Breast epithelium (tissue), 4 donors: ENCODE data around the gene CSNK2B. TPM values are rescaled to one million over a fixed set of nuclear protein-coding genes. Genes with fewer than 3 reads are reported as not detected.

Source experiments
- DNase-seq, 2 donors: peaks; one replicate each; pipeline ENCODE4 v3.0.0-alpha.2; 2019; ENCODE audit warnings: low spot score in 2 of 2
- H3K27ac ChIP-seq, 2 donors: fragments of 200-600 bp; sonication (generic) in 1 of 2; one replicate each; pipeline ENCODE4 v1.5.1; 2016 to 2019; ENCODE audit warnings: mild to moderate bottlenecking in 1 of 2
- H3K27me3 ChIP-seq, 2 donors: fragments of 200-600 bp; sonication (generic) in 1 of 2; one replicate each; pipeline versions ENCODE4 v1.5.1 to v1.6.0; 2017 to 2019; ENCODE audit warnings: control low read depth in 1 of 2, mild to moderate bottlenecking in 1 of 2
- H3K36me3 ChIP-seq: fragments of 200-600 bp; one replicate; pipeline ENCODE4 v1.5.1; 2019
- H3K4me1 ChIP-seq, 2 donors: fragments of 200-600 bp; sonication (generic); one replicate each; pipeline ENCODE4 v1.5.1; 2016 to 2019; ENCODE audit warnings: control low read depth in 1 of 2
- H3K4me3 ChIP-seq, 3 donors: fragments of 200-600 bp; sonication (generic); 1 replicate in 2 of 3; 2 replicates in 1 of 3; pipeline ENCODE4 v1.5.1; 2016 to 2019; ENCODE audit warnings: mild to moderate bottlenecking in 3 of 3, moderate library complexity in 2 of 3
- H3K9me3 ChIP-seq, 2 donors: fragments of 200-600 bp; sonication (generic) in 1 of 2; one replicate each; pipeline ENCODE4 v1.5.1; 2016 to 2019; ENCODE audit warnings: control low read depth in 1 of 2
- CTCF ChIP-seq, 3 donors: fragments of 450-650 bp; IDR thresholded peaks; one replicate each; pipeline ENCODE4 v1.5.1; 2016 to 2017; ENCODE audit warnings: antibody characterized with exemption in 3 of 3, mild to moderate bottlenecking in 3 of 3, moderate library complexity in 3 of 3
- POLR2A ChIP-seq: fragments of 450-650 bp; IDR thresholded peaks from one replicate; pipeline ENCODE4 v1.6.1; 2016; ENCODE audit warnings: antibody characterized with exemption, mild to moderate bottlenecking, moderate library complexity
- POLR2AphosphoS5 ChIP-seq, 3 donors: sonication (generic); formaldehyde crosslinking; IDR thresholded peaks; one replicate each; pipeline ENCODE4 v1.6.1; 2017; ENCODE audit warnings: antibody characterized with exemption in 3 of 3
- intact Hi-C: fragments of 100-400 bp; cut with DNase I; formaldehyde crosslinking; loops from one replicate; pipeline ENCODE4 v1.15.1; 2023; ENCODE audit warnings: low total_unique reads
- total RNA-seq, 3 donors: library from RNA; depleted of rRNA; stranded (reverse); fragments of >200 nt; gene quantifications; one replicate each; pipeline ENCODE4 v1.1.0, GENCODE V29; 2016

Gene CSNK2B
- total RNA-seq, 3 donors from 2014 or later: 135 to 180 (median 178) TPM

GRCh38 chr6:31658158-31658688, 7.7 kb upstream of the CSNK2B start:
- no peak for DNase-seq
- TF ChIP-seq POLR2A (no peak), POLR2AphosphoS5 (IDR thresholded peaks at IDR 0.05) (no peak), CTCF (IDR thresholded peaks at IDR 0.05) (no peak)
- peak overlapping the region in 1 of 2 donors; percentile 12 for H3K27ac ChIP-seq
- H3K4me1 ChIP-seq: peaks cover 12 to 15% of the 10 kb centered on the region in 2 donors
- H3K9me3 ChIP-seq: no peaks in the 10 kb centered on the region
- peak overlapping the region in 1 of 3 donors; percentile 43 for H3K4me3 ChIP-seq
- H3K36me3 ChIP-seq: no peaks in the 10 kb centered on the region
- no peaks in the 10 kb centered on the region for H3K27me3 ChIP-seq
- intact Hi-C loops: loop anchor here (10.0 kb wide), 1 partner anchor 177 kb away; no protein-coding TSS in a partner anchor

GRCh38 chr6:31658983-31659648, 6.8 kb upstream of the CSNK2B start:
- TF ChIP-seq POLR2A (no peak), CTCF (IDR thresholded peaks at IDR 0.05) (no peak), POLR2AphosphoS5 (IDR thresholded peaks at IDR 0.05) (no peak)
- intact Hi-C loops: loop anchor here (10.0 kb wide), 1 partner anchor 176 kb away; no protein-coding TSS in a partner anchor

GRCh38 chr6:31659649-31660380, 6.1 kb upstream of the CSNK2B start:
- no peaks in the 10 kb centered on the region for H3K36me3 ChIP-seq
- no peaks in the 10 kb centered on the region for H3K27me3 ChIP-seq
- intact Hi-C loops: loop anchor here (10.0 kb wide), 1 partner anchor 175 kb away; no protein-coding TSS in a partner anchor
- H3K4me1 ChIP-seq: peaks cover 15 to 21% of the 10 kb centered on the region in 2 donors
- no peak for TF ChIP-seq CTCF (IDR thresholded peaks at IDR 0.05)
- no peak for DNase-seq
- no peaks in the 10 kb centered on the region for H3K9me3 ChIP-seq
- H3K27ac ChIP-seq: peak overlapping the region; percentile 90 to 94
- peak overlapping the region; percentile 77 to 91 (median 82) for H3K4me3 ChIP-seq

More at GRCh38 chr6:31658983-31659648, 6.8 kb upstream of the CSNK2B start:
- Histone ChIP-seq H3K27me3 (no peaks in the 10 kb centered on the region), H3K36me3 (no peaks in the 10 kb centered on the region), H3K4me1 (peaks cover 15 to 17% of the 10 kb centered on the region in 2 donors), H3K27ac (peak overlapping the region; percentile 90 to 94), H3K4me3 (peak overlapping the region; percentile 77 to 91 (median 82)), H3K9me3 (no peaks in the 10 kb centered on the region)
- no peak for DNase-seq

GRCh38 chr6:31660381-31661261, 5.3 kb upstream of the CSNK2B start, which contains the start of gene C6orf47:
TSS of gene C6orf47 (minus strand) at chr6:31660778. CDS start at chr6:31659947, 831 bp downstream.
- Histone ChIP-seq H3K9me3 (no peaks in the 10 kb centered on the region), H3K27ac (peak within 1 kb of the TSS; percentile 90 to 94), H3K4me3 (peak within 1 kb of the TSS; percentile 77 to 91 (median 82)), H3K4me1 (peaks cover 15 to 21% of the 10 kb centered on the region in 2 donors), H3K27me3 (no peaks in the 10 kb centered on the region), H3K36me3 (no peaks in the 10 kb centered on the region)
- intact Hi-C loops: no loop called here
- no peak for TF ChIP-seq CTCF (IDR thresholded peaks at IDR 0.05)
- TF ChIP-seq POLR2AphosphoS5 (IDR thresholded peaks at IDR 0.05): peak; percentile 83 to 88 (median 87)
- peak; percentile 81 for TF ChIP-seq POLR2A
- peak; percentile 78 to 80 for DNase-seq
